Stimulated activated CD4-positive, alpha-beta T cell treated with anti-CD3 and anti-CD28 coated beads, Interleukin-15, amount 100 ng/mL, for 1 hour (primary cell): ENCODE data around the gene COL6A1.
A peak's percentile ranks its signal among the peaks of the same experiment; 100 is the strongest.

ENCODE experiments used
- DNase-seq, 2 donors: peaks; one replicate each; pipeline ENCODE4 v3.0.0-alpha.2; 2020; ENCODE audit warnings: low read depth in 1 of 2, low spot score in 1 of 2

The COL6A1 gene, protein sequence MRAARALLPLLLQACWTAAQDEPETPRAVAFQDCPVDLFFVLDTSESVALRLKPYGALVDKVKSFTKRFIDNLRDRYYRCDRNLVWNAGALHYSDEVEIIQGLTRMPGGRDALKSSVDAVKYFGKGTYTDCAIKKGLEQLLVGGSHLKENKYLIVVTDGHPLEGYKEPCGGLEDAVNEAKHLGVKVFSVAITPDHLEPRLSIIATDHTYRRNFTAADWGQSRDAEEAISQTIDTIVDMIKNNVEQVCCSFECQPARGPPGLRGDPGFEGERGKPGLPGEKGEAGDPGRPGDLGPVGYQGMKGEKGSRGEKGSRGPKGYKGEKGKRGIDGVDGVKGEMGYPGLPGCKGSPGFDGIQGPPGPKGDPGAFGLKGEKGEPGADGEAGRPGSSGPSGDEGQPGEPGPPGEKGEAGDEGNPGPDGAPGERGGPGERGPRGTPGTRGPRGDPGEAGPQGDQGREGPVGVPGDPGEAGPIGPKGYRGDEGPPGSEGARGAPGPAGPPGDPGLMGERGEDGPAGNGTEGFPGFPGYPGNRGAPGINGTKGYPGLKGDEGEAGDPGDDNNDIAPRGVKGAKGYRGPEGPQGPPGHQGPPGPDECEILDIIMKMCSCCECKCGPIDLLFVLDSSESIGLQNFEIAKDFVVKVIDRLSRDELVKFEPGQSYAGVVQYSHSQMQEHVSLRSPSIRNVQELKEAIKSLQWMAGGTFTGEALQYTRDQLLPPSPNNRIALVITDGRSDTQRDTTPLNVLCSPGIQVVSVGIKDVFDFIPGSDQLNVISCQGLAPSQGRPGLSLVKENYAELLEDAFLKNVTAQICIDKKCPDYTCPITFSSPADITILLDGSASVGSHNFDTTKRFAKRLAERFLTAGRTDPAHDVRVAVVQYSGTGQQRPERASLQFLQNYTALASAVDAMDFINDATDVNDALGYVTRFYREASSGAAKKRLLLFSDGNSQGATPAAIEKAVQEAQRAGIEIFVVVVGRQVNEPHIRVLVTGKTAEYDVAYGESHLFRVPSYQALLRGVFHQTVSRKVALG

DNA sequence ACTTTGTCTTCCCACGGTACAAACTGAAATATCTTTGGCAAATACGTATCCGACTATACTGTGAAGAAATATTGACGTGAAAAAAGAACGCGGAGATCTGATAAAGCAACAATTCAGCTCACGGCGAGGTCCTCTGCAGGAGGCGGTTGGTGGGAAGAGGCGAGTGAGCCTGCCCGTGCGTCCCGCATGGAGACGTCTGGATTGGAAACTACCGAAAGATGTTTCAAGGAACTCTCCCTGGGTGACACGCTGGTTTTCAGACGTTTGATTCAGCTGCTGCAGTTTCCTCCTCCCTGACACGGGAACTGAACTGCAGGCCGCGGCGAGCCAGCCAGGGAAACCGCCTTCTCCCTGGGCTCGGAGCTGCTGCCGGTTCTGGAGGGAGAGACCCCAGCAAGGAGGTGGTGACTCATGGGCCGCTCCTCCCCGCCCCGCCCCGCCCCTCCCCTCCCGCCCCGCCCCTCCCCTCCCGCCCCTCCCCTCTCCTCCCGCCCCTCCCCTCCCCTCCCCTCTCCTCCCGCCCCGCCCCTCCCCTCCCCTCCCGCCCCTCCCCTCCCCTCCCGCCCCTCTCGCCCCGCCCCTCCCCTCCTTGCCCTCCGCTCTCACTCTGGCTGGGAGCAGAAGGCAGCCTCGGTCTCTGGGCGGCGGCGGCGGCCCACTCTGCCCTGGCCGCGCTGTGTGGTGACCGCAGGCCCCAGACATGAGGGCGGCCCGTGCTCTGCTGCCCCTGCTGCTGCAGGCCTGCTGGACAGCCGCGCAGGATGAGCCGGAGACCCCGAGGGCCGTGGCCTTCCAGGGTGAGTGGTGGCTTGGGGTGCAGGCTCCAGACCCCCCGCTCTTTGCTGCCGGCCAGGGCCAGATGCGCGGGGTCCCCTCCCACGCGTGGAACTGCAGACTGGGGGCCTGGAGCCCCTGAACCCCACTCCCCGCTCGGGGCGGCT, at the start of gene COL6A1:
Gene COL6A1, plus strand, starts transcription at position 620 of the 941 bp plus-strand sequence. Its CDS starts 81 bp downstream, at position 701.
- DNase-seq = peak; percentile 26 to 27

DNA sequence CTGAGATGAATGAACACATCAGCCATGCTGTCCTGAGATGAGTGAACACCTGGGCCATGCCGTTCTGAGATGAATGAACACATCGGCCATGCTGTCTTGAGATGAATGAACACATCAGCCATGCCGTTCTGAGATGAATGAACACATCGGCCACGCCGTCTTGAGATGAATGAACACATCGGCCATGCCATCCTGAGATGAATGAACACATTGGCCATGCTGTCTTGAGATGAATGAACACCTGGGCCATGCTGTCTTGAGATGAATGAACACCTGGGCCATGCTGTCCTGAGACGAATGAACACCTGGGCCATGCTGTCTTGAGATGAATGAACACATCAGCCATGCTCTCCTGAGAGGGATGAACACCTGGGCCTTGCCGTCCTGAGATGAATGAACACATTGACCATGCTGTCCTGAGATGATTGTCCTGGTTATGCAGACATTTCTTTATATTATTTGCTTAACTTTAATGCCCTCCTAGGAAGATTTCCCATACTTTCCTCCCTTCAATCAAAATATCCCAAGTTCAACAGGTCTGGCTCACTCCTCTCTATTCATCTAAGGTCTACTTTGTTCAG, 48.6 kb upstream of the COL6A1 start:
- DNase-seq = no peak

DNA sequence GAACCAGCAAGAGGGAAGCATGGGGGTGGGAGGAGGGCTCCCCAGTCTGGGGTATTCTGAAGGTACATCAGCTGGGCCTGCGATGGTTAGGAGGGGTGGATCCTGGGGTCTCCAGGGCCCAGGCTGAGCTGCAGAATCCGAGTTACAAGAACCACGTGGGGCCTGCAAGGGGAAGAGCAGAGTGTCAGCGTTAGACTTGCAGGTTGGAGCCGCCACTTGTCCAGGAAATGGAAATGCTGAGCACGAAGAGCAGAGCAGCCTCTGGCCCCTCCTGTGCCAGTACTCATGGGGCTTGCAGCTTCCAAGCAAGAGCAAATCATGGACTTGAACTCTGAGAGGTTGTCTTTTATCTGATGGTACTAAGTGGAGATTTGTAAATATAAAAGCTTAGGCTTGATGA, 47.5 kb upstream of the COL6A1 start:
- DNase-seq = no peak

DNA sequence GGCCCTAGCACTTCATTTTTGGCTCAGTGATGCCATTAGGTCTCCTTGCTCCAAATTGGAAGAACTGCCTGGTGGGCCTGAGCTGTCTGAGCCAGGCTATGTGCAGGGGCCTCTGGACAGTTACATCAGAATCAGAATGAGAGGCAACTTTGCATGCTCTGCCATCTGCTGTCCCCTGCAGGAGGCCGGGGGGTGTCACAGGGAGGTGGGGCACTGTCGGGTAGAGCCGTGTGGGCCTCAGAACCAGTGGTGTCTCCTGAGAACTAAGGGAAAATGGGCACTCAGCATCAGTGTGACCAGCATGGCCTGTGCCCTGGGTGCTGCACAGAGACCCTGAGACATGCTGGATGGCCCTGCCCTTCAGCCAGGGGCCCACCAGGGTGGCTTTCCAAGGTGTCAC, 47.0 kb upstream of the COL6A1 start:
- DNase-seq = no peak

DNA sequence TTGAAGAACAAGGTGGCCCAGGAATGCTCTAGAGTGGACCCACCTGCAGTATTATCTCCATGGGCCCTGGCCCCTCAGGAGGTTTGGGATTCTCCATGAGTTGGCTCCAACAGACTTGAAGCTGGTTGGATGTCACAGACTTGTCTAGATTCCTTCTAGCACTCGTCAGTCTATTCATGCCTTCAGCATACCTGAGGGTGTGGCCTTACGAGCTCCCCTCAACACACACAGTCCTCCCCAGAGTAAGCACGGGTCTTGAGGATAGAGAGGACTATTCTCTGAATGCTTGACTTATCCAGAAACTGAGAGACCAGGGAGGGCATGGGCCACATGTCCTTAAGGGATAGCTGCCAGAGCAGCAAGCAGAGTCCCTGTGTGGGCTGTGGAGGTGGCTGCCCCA, 45.9 kb upstream of the COL6A1 start:
- DNase-seq = no peak

DNA sequence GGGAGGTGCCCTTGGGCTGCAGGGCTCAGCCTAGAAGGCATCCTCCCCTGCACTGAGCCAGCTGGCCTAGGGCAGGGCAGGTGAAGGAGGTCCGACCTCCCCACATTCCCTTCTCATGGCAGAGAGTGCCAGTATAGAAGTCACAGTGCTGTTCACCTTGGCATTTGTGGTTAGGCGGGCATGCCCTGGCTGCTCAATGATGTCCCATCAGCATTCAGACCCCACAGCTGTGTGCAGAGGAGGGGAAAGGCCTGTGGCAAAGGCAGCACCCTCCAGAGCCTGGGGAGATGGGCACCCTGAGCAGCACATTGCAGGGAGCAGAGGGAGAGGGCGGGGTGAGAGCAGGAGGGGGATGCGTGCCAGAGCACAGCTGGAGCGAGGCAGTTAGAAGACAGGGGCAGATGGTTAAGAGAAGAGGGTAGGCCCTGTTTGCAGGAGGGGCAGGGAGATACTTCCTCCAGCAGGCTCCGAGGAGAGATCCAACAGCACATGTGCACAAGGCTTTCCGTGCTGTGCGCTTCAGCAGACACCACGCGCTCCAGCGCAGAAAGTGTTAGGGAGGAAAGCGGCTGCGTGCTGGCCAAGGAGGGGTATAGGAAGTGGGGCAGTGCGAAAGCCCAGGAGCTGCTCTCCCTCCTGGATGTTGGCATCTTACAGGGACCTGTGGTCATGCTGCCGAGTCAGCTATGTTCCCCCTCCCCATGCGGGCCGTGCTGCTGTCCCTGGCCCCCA, 43.7 kb upstream of the COL6A1 start:
- DNase-seq = no peak

DNA sequence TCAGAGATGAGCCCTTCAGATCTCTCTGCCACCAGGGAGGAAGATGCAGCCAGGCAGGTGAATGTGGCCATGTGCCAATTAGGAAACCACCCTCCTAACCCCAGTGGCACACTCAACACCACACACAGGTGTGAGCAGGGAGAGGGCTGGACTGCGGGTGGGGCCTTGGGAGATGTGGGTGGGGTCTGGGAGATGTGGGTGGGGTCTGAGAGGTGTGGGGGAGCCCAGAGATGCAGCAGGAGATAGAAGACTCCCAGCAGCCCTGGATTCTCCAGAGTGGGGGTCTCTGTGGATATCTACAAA, 43.2 kb upstream of the COL6A1 start:
- no peak for DNase-seq

DNA sequence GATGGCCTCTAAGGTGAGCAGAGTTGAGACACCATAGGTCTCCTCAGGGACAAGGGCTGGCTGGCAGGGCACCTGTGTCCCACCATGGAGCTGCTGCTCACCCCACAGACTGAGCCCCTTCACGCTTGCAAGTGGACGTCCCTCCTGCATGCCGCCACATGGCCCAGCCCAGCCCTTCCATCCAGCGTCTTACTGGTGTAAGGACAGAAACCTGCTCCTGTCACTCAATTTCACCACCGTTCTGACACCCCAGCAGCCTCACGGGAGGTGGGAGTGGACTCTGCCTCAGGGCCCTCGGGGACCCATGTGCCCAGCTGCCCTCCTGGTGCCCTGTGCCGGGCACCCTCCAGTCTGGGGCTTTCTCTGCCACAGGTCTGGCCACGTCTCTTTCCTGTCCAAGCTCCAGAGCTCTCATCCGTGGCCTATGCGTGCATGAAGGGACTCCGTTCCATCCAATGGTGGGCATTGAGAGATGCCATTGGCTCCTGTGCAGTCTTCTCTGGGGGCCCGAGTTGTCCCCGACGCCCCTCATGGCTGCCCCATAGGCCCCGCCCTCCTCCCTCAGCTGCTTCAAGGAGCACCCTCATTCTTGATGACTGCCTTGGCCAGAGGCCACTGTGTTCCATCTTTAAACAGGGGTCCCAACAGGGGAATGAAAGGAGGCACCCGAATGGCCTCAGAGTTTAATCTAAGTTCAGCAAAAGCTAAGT, 42.6 kb upstream of the COL6A1 start:
- DNase-seq = no peak

DNA sequence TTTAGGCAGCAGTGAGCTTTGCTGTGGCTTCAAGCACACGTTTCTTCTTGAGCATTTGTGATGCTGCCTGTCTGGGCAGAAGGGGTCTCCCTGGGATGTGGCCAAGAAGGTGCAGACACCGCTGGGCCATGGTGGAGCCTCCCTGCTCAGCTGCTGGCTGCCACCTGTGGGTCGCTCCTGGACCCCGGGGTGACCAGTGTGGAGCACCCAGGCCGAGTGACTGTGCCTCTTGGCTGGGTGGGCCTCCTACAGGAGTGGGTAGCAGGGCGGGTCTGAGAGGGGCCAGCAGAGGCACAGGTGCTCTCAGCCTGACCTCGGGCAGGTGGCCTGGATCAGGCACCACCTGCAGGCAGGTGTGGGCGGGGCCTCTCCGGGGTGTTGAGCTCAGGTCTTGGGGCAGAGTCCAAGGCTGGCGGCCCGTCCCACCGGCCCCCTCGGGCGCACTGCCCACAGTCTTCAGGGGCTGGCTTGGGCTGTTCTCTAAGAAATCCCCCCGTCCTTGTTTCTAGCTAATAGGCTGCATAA, 42.0 kb upstream of the COL6A1 start:
- no peak for DNase-seq

DNA sequence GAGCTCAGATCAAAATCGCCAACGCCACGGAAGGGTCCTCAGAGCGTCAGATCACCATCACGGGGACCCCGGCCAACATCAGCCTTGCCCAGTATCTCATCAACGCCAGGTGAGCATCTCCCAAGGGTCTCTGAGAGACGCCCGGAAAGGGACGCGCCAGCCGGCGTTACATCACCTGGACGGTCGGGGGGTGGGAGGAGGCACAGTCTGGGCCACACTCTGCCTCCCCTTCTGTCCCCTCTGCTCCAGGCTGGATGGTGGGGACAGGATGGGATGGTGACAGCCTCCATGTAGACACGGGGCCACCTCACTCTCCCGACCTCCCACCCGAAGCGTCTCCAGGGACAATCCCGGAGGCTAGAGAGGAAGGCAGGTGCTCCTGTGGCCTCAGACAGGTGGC, 41.5 kb upstream of the COL6A1 start:
- DNase-seq = no peak

DNA sequence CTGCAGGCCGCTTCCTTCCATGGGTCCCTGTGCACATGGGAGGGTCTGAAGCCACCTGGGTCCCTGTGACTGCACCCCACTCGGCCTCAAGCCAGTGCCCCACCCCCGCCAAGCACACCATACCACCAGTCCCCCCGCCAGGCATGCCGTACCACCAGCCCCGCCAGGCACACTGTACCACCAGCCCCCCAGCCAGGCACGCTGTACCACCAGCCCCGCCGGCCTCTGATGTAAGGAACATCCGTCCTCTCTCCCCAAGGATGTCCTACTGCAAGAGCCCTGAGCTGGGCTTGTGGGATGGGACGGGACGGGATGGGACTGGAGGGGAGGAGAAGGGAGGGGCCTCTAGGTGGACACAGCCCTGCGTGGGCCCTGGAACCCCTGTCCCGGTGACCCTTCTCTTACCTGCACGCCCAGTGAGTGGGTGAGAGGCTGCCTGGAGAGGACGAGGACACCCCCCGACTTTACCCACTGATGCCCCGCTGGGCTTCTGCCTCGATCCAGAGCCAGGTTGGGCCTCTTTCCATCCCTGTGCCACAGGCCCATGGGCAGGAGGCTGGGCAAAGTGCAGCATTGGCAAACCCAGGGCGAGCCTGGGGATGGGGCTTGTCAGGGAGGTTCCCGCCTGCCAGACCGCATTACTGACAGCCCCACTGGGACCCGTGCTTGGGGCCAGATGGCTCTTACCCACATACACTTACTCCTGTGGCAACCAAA, 40.8 kb upstream of the COL6A1 start:
- no peak for DNase-seq

DNA sequence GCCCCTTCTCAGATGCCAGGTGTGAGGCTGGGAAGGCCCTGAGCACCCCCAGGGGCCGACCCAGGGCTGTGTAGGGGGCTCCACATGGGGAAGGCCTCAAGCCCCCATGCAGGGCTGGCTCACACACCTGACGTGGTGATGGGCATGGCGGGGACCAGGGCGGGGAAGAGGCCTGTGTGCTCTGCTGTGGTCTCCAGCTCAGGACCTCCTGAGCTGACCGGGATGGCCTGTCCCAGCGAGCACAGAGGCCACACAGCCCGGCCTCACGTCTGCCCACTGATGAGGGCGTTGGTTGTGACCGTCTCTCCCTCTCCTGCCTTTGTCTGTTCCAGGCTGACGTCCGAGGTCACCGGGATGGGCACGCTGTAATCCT, 40.2 kb upstream of the COL6A1 start:
- no peak for DNase-seq

DNA sequence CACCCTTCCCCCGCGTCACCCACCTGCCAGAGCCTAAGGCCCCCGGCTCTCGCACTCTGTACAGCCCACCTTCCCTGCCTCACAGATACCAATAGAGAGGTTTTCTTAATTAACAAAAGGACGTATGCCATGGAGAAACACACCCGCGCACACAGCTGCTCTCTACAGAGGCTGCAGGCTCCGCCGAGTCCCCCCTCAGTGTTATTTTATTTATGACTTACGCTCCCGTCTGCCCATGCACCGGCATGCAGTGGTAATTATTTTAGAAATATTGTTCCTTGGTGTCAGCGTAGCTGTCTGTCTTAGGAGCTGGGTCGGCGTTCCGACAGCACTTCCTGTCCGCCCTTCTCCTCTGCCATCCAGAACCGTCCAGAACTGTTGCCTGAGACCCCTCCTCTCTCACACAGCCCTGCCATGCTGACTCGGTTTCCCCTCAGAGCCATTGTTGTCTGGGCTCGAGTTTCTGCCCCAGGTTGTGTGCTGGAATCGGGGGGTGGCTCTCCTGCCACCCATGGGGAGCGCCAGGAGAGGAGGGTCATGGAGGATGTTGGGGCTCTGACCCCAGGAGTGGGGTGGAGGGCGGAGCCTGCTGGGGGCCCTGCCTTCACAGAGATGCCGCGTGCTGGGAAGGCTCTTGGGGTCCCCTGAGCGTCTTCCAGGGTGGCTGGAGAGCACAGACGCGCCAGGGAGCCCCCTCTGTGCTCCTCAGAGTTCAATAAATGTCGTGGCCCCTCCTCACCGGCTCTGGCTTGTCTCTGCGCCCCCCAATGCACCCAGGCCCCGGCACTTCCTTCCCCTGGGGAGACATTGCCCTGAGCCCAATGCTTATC, 39.6 kb upstream of the COL6A1 start:
- DNase-seq = no peak

DNA sequence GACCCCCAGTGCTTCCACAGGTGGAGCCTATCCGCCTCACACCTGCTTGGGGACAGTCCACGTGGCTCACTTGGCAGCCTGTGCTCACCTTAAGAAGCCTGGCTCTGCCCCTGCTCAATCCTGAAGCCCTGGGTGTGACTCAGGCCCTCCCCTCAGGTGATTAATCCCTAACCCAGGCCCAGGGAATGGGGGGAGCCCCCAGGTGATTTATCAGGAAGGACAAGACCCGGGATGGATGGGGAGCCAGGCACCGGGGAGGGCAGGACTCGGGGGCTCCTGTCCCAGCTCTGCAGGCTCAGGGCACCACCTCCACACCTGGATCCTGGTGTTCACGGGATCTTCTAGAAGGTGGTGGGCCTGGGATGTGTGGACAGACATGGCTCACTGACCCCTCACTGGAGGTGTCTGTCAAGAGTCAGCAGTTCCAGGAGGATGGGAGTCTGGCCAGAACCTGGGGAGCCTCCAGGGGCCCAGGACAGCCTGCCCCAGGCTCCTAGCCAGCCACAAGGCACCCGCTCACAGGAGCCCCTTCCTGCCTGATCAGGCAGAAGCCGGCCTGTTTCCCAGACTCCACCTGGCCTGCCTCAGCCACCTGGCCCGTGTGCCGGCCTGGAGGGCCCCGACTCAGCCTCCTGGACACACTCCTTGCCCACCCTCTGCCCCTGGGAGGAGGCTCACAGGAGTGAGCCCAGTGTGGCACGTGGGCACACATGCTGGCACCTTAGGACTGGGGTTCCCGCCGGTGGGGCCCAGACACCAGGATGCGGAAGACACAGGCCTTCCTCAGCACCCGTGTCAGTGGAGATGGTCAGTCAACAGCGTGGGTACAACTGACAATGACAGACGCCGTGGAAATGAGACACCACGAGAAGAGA, 38.6 kb upstream of the COL6A1 start:
- DNase-seq = no peak

DNA sequence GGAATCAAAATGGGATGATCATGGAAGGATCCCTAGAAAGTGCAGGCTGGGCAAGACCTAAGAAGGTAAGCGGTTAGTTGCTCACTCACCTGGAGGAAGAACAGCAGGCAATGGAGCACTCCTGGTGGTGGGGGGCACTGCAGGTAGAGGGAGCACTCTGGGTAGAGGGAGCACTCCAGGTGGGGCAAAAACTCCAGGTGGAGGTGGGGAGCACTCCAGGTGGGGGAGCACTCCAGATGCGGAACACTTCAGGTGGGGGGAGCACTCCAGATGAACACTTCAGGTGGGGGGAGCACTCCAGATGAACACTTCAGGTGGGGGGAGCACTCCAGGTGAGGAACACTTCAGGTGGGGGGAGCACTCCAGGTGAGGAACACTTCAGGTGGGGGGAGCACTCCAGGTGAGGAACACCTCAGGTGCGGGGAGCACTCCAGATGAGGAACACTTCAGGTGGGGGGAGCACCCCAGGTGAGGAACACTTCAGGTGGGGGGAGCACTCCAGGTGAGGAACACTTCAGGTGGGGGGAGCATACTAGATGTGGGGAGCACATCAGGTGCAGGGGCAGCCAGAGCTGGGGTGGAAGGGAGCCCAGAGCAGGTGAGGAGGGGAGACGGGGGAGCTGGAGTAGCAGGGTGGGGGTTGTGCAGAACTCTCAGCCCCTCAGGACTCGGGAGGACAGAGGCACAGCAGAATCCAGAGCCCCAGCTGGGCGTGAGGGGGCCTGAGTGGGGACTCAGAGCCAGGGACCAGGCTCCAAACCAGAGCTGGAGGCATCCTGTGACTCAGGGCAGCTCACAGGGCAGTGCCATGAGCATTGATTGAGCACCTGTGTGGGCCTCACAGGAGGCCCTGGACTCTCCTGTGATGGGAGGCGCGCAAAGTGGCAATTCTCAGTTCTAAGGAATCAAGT, 37.7 kb upstream of the COL6A1 start:
- DNase-seq = no peak

DNA sequence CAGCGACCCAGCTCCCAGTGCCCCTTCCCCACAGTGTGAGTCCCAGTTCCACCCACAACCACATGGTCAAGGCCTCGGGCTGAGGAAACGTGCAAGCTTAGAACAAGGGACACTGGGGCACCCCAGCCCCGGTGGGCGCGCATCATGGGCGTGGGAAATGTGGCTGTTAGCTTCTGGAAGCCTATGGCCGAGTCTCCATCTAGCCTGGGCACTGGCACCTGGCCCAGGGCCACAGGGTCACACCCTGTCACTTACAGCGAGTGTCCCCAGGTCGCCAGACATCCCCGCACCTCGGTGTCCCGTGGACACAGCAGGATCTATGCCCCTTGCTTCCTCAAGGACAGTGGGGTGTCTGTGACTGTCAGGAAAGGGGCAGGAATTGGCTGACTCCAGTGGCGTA, 37.0 kb upstream of the COL6A1 start:
- no peak for DNase-seq
